Measurements from ENCODE around the gene SNX1.

DNA sequence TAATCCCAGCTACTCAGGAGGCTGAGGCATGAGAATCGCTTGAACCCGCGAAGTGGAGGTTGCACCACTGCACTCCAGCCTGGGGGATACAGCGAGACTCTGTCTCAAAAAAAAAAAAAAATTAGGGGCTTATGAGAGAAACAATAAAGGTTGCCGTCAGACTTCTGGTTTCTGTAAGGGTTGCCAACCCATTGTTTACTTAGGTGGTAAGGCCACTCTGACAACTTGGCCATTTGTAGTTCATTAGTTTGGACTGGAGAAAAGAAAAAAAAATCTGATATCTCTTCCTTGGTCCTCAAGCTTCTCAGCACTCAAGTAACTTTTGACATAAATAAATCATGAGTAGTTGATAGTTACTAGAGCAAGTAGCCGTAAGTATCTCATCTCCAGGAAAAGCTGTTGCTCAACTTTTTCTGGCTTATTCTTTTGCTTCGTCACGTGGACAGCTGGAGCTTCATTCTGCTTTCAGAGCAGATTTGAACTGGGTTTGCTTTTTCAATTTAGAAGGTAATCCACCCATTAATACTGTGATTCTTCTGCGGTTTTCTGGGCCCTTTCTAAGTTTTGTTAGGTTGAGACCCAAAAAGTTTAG is 9.4 kb downstream of the SNX1 start:
- TF ChIP-seq YY1 (IDR thresholded peaks at IDR 0.05; ENCODE audit: insufficient read depth, insufficient read length) (no peak), ZNF274 (IDR thresholded peaks at IDR 0.05; ENCODE audit: low read depth, low read length) (no peak), SUZ12 (IDR thresholded peaks at IDR 0.05; ENCODE audit: extremely low read depth, insufficient read depth, insufficient read length) (no peak)
